NCI-H510A treated with DMSO at 0.1 percent for 48 hours (cell line): ENCODE data around the gene ATP13A5.

Source experiments
- DNase-seq: peaks from one replicate; lab custom pipeline; 2025; lab: John Stamatoyannopoulos, UW

Gene ATP13A5

DNA sequence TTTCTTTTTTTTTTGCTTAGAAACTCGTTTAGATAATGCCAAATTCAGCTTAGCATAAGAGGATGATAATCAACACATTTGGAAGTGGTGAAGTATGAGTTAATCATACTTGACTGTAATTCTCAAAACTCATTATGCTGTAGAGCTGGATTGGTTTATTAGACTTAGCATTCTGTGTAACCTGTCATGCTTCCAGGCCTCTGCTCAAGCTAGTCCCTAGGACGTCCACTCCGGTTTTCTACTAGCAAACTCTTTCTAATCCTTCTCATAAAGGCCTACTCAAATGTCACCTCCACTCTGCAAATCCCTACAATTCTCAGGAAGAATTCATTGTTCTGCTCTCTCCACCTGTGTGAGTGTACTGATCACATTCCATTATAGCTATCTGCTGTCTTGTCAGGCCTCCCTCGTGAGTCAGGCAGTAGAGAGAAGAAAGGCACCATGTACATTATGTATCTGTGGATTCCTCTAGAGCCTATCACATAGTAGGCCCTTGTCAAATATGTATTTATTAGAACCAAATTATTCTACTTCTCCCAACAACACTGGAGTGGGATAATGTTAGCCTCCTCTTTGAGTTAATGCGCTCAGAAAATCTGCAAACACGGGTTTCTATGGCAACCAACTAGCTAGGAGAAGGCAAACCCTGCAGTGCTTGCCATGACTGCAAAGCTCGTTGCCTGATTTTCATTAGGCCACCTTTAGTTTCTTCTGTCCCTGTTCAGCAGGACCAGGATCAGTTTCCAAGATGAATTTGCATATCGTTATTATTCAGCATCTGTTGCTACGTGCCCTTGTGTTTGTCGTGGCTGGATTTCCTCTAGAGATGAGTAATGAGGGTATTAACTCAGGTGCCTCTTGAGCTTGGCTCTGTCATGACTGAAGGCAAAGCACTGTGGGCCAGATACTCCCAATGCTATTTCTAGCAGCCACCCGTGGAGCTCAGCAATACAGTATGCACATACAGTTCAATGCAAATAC, 30.7 kb downstream of the ATP13A5 start:
- DNase-seq: peak; percentile 97

DNA sequence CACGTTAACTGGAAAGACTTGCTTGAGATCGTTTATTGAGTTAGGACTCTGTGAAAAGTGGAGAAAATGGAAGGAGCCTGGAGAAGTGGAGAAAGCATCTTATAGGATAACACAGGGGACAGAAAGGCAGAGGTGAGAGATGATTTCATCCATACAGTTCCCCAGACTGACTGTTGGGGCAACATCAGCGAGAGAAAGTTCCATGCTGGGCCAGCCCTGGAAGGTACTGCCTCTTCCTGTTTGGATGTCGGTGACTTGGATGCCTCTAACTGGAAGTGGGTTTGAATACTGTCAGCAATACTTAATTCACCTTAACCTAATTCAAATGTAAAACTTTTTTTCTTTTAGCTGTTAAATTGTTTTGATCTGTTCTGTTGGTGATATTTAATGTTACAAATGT, 32.3 kb downstream of the ATP13A5 start:
- no peak for DNase-seq

- no peak for DNase-seq
Measured at GRCh38 chr3:193345431-193345830, 33.1 kb downstream of the ATP13A5 start.

DNA sequence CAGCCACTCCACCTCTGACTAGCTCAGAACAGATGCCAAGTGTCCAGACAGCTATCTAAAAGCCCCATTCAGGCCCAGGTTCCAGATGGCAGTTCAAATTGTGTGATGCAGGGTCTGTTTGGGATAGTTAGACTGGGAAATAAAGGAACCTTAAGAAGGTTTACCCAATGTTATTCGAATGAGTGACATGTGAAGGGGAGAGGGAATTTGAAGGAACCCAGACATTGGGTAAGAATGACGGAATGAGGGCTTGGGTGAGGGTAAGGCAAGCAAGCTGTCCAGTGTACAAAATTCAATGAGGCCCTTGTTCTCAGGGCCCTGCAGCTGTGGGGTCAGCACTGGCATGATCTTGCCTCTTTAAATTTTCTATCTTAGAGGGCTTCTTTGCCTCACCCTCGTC, 34.1 kb downstream of the ATP13A5 start:
- DNase-seq: no peak

- DNase-seq: no peak
Measured at GRCh38 chr3:193343726-193344222, 34.8 kb downstream of the ATP13A5 start.

- DNase-seq: no peak
Measured at GRCh38 chr3:193342551-193342950, 36.0 kb downstream of the ATP13A5 start.

DNA sequence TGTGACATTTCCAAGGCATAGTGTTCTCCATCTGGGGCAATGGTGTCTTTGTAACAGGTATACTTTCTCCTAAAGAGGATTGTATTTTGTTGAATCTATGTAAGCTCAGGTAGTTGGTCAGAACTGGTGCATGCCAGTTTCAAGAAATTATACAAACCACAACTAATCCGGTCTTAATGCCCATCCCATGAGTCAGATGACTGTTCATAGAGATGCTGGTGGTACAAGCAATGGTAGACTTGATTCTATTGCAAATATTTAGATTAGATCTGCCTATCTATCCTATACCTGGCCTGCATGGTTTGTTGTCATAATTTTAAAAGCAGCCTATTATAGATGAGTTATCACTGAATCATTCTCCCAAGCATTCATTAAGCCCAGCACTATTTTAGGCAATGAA, 43.5 kb downstream of the ATP13A5 start:
- no peak for DNase-seq

GRCh38 chr3:193333229-193333628, 45.3 kb downstream of the ATP13A5 start:
- DNase-seq: no peak

DNA sequence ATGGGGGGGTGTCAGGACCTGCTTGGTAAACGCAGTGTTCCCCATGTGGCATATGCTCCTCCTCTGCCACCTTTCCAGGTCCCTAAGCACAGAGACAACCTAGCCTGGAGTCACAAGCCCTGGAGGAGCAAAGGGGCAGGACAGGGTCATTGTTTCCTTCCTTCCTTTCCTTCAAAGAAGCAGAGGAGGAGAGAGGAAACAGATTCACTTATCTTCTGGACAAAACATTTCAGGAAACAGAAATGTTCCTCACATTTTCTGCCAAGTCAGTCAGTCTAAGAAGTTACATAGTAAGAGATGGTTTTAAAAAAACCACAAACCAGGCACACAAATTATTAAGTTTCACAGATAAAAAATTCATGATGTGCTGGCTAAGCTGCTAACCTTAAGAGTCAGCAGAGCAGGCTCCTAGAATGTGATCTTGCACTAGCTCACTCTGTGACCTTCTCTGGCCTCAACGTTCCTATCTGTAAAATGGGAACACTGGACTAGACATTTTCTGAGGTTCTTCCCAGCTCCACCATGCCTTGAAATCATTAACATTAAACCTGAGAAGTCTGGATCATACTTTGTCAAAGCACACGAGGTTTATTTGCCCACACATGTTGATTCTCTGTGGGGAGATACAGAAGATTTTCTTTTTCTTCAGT, 47.9 kb downstream of the ATP13A5 start:
- DNase-seq: no peak

GRCh38 chr3:193317682-193318300, 60.8 kb downstream of the ATP13A5 start:
- DNase-seq: no peak

DNA sequence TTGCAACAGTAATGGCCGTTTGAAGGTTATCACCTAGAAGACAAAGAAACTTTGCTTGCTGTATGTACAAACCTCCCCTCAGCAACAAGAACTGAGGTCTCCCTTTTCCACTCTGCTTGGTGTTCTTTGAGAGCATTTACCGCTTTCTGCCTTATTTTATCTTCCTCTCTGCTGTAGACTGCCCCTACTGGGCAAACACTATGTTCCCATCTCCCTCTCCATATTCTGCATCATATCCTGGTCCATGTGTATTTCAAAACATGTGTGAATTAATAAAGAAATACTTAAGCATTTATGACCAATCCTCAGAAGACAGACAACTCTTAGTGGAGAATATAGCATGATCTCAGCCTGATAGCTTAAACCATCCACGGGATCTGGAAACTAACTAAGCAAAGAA, 64.4 kb downstream of the ATP13A5 start:
- DNase-seq: no peak

- no peak for DNase-seq
Measured at GRCh38 chr3:193313061-193313958, 65.2 kb downstream of the ATP13A5 start.

- no peak for DNase-seq
Measured at GRCh38 chr3:193310914-193311723, 67.4 kb downstream of the ATP13A5 start.

GRCh38 chr3:193305356-193305755, 73.2 kb downstream of the ATP13A5 start:
- no peak for DNase-seq

GRCh38 chr3:193301433-193301832, 77.1 kb downstream of the ATP13A5 start:
- DNase-seq: no peak

- DNase-seq: no peak
Measured at GRCh38 chr3:193297421-193297820, 81.1 kb downstream of the ATP13A5 start.

DNA sequence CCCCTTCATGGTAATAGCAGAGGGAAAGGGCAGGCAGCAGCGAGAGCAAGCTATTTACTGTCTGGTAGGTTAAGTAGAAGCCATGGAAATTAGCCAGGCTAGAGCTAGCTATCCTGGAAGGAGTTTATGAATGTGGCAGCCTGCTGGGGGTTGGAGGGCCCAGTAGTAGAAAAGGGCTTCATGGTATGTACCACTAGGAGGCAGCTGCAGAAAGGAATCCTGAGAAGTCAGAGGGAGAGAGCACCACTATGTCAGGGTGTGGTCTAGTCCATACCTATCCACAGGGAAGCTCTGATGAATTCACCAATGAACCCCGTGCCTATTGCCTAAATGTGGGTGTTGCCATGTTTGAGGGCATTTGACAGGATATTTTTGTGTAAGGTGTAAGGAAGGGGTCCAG, 82.6 kb downstream of the ATP13A5 start:
- DNase-seq: no peak

GRCh38 chr3:193292386-193292785, 86.2 kb downstream of the ATP13A5 start:
- no peak for DNase-seq

DNA sequence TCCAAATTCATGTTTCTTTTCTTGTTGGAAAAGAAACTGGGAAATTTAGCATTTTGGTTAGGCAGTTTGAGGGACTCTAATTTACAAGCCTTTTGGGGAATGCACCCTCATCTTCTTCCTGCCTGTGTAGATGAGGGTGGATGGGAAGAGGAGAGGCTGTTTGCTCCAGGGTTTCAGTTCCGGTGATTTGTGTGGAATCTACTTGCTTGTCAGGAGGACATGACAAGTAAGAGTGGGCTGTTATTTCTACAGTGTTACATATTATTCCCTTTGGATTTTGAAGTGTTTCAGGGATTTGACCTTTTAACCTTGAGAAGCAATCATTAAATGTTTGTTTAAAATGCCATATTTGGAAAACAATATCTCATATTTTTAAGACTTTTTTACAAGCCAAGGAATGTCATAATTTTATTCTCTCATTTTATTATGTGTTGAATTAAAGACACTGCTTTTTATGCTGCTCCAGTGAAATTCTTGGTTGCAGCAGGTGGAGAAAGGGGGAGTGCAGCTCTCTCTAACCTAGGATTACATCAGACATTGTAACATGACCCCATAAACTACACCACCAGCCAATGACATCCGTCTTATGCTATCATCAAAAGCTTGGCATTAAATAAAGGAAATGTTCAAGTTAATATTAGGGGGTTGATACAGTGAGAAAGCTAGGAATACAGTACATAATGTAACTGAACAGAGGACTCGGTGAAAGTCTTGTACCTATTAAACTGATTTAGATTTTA, 107.3 kb downstream of the ATP13A5 start:
- no peak for DNase-seq

DNA sequence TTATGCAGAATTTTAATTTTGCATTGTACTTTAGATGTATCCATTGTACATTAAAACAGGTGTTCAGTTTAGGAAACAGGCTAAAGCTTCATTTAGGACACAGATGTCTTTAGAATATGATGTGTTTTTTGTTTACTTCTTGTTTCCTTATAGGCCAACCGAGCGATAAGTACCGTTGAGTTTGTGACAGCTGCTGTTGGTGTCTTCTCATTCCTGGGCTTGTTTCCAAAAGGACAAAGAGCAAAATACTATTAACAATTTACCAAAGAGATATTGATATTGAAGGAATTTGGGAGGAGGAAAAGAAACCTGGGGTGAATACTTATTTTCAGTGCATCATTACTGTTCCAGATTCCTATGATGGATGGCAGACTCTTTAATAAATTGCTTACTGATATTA, 108.1 kb downstream of the ATP13A5 start:
- no peak for DNase-seq
